ENCODE measurements around the gene PTDSS2. TPM values are rescaled to one million over a fixed set of nuclear protein-coding genes. Genes with fewer than 3 reads are reported as not detected.

Gene PTDSS2
- total and polyA plus RNA-seq, 2 of the 4 experiments (the other 2 are of a cell fraction): 23.5 to 26.6 TPM

DNA sequence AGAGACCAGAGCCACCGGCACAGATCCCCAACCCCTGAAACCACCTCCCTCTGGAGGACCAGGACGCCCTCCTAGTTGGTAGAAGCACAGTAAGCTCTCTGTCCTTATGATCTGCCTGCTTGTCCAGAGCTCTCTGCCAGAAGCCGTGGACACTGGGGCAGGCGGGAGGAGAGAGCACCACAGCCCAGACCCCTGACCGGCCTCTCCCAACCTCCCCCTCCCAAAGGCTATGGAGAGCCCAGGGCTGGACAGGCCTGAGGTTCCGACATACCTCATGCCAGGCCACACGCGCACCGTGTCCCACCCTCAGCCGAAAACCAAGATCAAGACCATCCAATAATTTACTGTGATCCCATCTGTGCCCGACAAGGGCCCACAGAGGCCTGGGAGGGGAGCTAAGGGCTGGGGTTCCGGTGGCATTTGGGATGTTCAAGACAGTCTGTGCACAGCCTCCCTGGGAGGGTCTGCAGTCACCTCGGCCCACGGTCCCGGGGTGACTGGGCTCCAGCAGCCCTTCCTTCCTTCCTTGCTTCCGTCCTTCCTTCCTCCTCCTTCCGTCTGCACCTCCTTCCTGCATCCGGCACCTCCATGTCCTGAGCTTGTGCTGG, 81.9 kb downstream of the PTDSS2 start (continued):
- TF ChIP-seq, protein P1, sequence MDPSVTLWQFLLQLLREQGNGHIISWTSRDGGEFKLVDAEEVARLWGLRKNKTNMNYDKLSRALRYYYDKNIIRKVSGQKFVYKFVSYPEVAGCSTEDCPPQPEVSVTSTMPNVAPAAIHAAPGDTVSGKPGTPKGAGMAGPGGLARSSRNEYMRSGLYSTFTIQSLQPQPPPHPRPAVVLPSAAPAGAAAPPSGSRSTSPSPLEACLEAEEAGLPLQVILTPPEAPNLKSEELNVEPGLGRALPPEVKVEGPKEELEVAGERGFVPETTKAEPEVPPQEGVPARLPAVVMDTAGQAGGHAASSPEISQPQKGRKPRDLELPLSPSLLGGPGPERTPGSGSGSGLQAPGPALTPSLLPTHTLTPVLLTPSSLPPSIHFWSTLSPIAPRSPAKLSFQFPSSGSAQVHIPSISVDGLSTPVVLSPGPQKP (IDR thresholded peaks at IDR 0.05; ENCODE audit: borderline replicate concordance, low read depth, low read length): no peak
- TF ChIP-seq MAZ (IDR thresholded peaks at IDR 0.05; ENCODE audit: borderline replicate concordance, low read depth, low read length) (no peak), CEBPB (IDR thresholded peaks at IDR 0.05; ENCODE audit: low read depth, low read length) (no peak)

DNA sequence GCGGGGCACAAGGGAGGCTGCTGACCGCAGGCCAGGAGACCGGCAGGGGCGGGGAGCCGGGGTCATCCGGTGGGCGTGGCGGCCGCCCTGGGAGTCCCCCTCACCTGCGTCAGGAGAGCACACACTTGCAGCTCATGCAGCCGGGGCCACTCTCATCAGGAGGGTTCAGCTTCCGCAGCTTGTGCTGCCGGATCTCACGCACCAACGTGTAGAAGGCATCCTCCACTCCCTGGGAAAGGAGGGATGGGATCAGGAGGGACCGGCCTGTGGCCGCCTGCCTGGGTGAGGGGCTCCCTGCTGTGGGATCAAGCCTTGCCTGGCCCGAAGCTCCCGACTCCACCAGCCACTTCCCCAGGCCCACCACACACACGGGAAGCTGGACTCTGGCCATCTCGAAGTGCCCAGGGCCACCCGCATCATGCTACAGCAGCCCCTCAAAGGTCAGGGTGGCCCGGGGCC, 82.5 kb downstream of the PTDSS2 start:
- DNase-seq (no peak), ATAC-seq (ENCODE audit: low read depth) (no peak)
- no peak overlapping the region for H3K4me3 ChIP-seq (ENCODE audit: insufficient read depth, low read depth, low read length)
- no peak overlapping the region for H2BK15ac ChIP-seq (ENCODE audit: low read depth, low read length)
- WGBS, 2 experiments (ENCODE audit: extremely low coverage in 2 of 2, insufficient read length in 1 of 2): 92% methylated on average over 9 of the region's 23 CpGs; no CpG with 5 or more reads in 1 of the 2 experiments
- no peak overlapping the region for H2BK5ac ChIP-seq (ENCODE audit: low read depth, low read length, poor library complexity, severe bottlenecking)
- no peak overlapping the region for H3K14ac ChIP-seq (replicated peaks; ENCODE audit: low read depth, low read length)
- H2AK9ac ChIP-seq (replicated peaks; ENCODE audit: low read depth, low read length, poor library complexity): no peak overlapping the region
- H3K4me2 ChIP-seq (ENCODE audit: low read depth, low read length): no peak overlapping the region
- H2AK5ac ChIP-seq (ENCODE audit: low read depth, low read length): no peak overlapping the region
- no peak overlapping the region for H2AFZ ChIP-seq (replicated peaks; ENCODE audit: low read length, poor library complexity)
- no peaks in the 10 kb centered on the region for H3K27me3 ChIP-seq (ENCODE audit: control insufficient read depth, insufficient read depth, low read length)
- H4K8ac ChIP-seq (ENCODE audit: low read depth in 2 of 2, low read length in 2 of 2): no peak overlapping the region
- H3K9me1 ChIP-seq (ENCODE audit: insufficient read depth, low read length): peaks cover 3% of the 10 kb centered on the region; the same call in 1 of the 2 replicates
- H3K4ac ChIP-seq (ENCODE audit: low read depth, low read length): no peak overlapping the region
- no peak overlapping the region for H3K18ac ChIP-seq (ENCODE audit: low read depth, low read length)
- H4K91ac ChIP-seq (ENCODE audit: insufficient read depth, low read depth, low read length): no peak overlapping the region
- dilution Hi-C loops (cut with HindIII; ENCODE audit: low sequenced_read_pairs, unreplicated experiment) (no loop called here), in situ Hi-C loops (cut with MboI; ENCODE audit: low sequenced_read_pairs) (no loop called here), intact Hi-C loops (cut with micrococcal nuclease) (no loop called here)
- no peak overlapping the region for H3K23ac ChIP-seq (ENCODE audit: low read depth, low read length)
- peaks cover 24% of the 10 kb centered on the region; the same call in 1 of the 2 replicates for H3K36me3 ChIP-seq (ENCODE audit: control insufficient read depth, insufficient read depth, low read length)
- CTCF ChIA-PET: no interaction called here
- no TSS peak for BruUV-seq (replicated peaks)
- peaks cover 12% of the 10 kb centered on the region for H3K4me1 ChIP-seq (ENCODE audit: control insufficient read depth, insufficient read depth, low read length)
- H3K79me1 ChIP-seq (ENCODE audit: low read depth in 1 of 2, low read length in 2 of 2): peaks cover 3 to 24% of the 10 kb centered on the region in 2 experiments; a peak in 3 of 4 replicates
- POLR2A ChIA-PET (ENCODE audit: unreplicated experiment): no interaction called here
- TF ChIP-seq SMC3 (IDR thresholded peaks at IDR 0.05; ENCODE audit: low read depth, low read length): no peak
- no peak for TF ChIP-seq MXI1 (IDR thresholded peaks at IDR 0.05; ENCODE audit: borderline replicate concordance, low read depth, low read length)
- TF ChIP-seq POLR2A (IDR thresholded peaks at IDR 0.05; ENCODE audit: low read depth, low read length): no peak
- no peak overlapping the region for H4K5ac ChIP-seq (ENCODE audit: low read depth, low read length)
- no peak overlapping the region for H3K56ac ChIP-seq (ENCODE audit: extremely low read depth, insufficient read depth, low read length)
- H4K20me1 ChIP-seq (ENCODE audit: insufficient read depth, low read length): peaks cover 24% of the 10 kb centered on the region
- no peak overlapping the region for H3K9ac ChIP-seq (ENCODE audit: low read depth, low read length)
- H3K9me3 ChIP-seq (ENCODE audit: control insufficient read depth, insufficient read depth, low read length): no peaks in the 10 kb centered on the region
- no peak overlapping the region for H2BK120ac ChIP-seq (ENCODE audit: low read depth, low read length)
- H2BK20ac ChIP-seq (ENCODE audit: low read depth, low read length): no peak overlapping the region
- no peak overlapping the region for H3K27ac ChIP-seq (ENCODE audit: insufficient read depth, low read length)
